Natural killer cell (primary cell): ENCODE results near the gene BATF. TPM values are rescaled to one million over a fixed set of nuclear protein-coding genes. Genes with fewer than 3 reads are reported as not detected.
"Not testable (repeated sequence)": the region's sequence is repeated elsewhere in the genome, so short reads cannot be mapped to it uniquely, and the experiment has no call there.

ENCODE experiments used
- ATAC-seq, 3 donors: fragments of 150-1000 bp in 2 of 3; fragments of 200-7000 bp in 1 of 3; cut with Tn5 transposase; 1 replicate in 1 of 3; 2 replicates in 2 of 3; pipeline ENCODE4 v1.10.0; 2021; ENCODE audit warnings: mild to moderate bottlenecking in 2 of 3, moderate library complexity in 2 of 3
- DNase-seq, 2 donors: peaks; one replicate each; pipeline versions ENCODE4 v3.0.0 to v3.0.0-alpha.2; 2013 to 2021; ENCODE audit warnings: mixed read lengths in 1 of 2
- H3K27ac ChIP-seq: one replicate; pipeline ENCODE4 v1.5.1; 2013; ENCODE audit warnings: mild to moderate bottlenecking, low read length
- H3K27me3 ChIP-seq: one replicate; pipeline ENCODE4 v1.6.1; 2013; ENCODE audit warnings: low read length; ENCODE audit not compliant: control insufficient read depth, insufficient read depth
- H3K36me3 ChIP-seq: one replicate; pipeline ENCODE4 v1.6.1; 2013; ENCODE audit warnings: low read length; ENCODE audit not compliant: control insufficient read depth, insufficient read depth
- H3K4me1 ChIP-seq: one replicate; pipeline ENCODE4 v1.6.1; 2013; ENCODE audit warnings: low read length; ENCODE audit not compliant: control insufficient read depth, insufficient read depth
- H3K4me3 ChIP-seq: one replicate; pipeline ENCODE4 v1.5.1; 2013; ENCODE audit warnings: low read length
- H3K9me3 ChIP-seq: one replicate; pipeline ENCODE4 v1.6.1; 2013; ENCODE audit warnings: low read length; ENCODE audit not compliant: control insufficient read depth, insufficient read depth
- H3K27ac Mint-ChIP-seq, 2 donors: one replicate each; pipeline ENCODE4 v1.8.0; 2022; ENCODE audit warnings: mild to moderate bottlenecking in 2 of 2, mixed read lengths in 2 of 2, moderate library complexity in 1 of 2
- H3K27me3 Mint-ChIP-seq, 2 donors: one replicate each; pipeline ENCODE4 v1.8.0; 2022; ENCODE audit warnings: low read depth in 2 of 2, mixed read lengths in 2 of 2
- H3K36me3 Mint-ChIP-seq: one replicate; pipeline ENCODE4 v1.8.0; 2022; ENCODE audit warnings: mixed read lengths
- H3K4me1 Mint-ChIP-seq, 2 donors: one replicate each; pipeline ENCODE4 v1.8.0; 2022; ENCODE audit warnings: mixed read lengths in 2 of 2
- H3K4me3 Mint-ChIP-seq: one replicate; pipeline ENCODE4 v1.8.0; 2022; ENCODE audit warnings: mild to moderate bottlenecking, moderate library complexity, mixed read lengths
- H3K9me3 Mint-ChIP-seq, 2 donors: one replicate each; pipeline ENCODE4 v1.8.0; 2022; ENCODE audit warnings: mixed read lengths in 2 of 2
- WGBS: methylation state at CpG from one replicate; pipeline ENCODE4 v1.1.7; 2013; ENCODE audit warnings: missing lambda C conversion rate; ENCODE audit not compliant: insufficient coverage; 5-methylcytosine and 5-hydroxymethylcytosine counted together
- intact Hi-C: fragments of 100-400 bp; cut with micrococcal nuclease; formaldehyde crosslinking; loops from one replicate; pipeline ENCODE4 v1.14.2; 2022
- total RNA-seq, 4 donors: library from RNA; stranded (reverse); fragments of 120-200 nt in 1 of 4; gene quantifications; one replicate each; pipeline versions ENCODE4 v1.2.3 to v1.2.4, GENCODE V29; 2013 to 2022
- TF ChIP-seq, protein P1 (sequence below): fragments of 200-600 bp; IDR thresholded peaks from one replicate; pipeline ENCODE4 v1.8.0; 2022; ENCODE audit warnings: antibody characterized with exemption

The BATF gene, protein sequence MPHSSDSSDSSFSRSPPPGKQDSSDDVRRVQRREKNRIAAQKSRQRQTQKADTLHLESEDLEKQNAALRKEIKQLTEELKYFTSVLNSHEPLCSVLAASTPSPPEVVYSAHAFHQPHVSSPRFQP
- 10 to 100 TPM; 12.6 to 32.5 (median 21.4) TPM for total RNA-seq
- 44.3 TPM for total RNA-seq (2013)

DNA sequence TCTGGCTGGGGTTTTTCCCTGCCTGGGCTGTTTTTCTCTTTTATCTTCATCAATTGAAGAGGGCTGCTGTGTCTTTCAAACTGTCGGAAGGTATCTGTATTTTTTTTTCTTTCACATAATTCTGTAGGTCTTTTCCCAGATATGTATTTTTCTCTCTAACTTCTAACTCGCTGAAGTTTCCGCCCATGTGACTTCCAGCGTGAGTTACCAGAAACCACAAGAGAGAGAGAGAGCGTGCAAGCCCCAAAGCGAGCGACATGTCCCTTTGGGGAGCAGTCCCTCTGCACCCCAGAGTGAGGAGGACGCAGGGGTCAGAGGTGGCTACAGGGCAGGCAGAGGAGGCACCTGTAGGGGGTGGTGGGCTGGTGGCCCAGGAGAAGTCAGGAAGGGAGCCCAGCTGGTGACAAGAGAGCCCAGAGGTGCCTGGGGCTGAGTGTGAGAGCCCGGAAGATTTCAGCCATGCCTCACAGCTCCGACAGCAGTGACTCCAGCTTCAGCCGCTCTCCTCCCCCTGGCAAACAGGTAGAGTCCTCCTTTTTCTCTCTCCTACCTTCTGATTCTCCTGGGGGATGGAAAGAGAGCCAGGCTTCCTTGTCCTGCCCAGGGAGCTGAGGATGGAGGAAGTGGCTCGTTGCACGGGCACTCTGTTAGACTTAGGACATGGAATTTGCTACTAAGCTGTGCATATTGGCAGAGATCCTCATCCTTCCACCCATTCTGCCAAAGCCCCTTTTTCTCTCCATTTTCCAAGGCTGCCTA lies at the start of gene BATF:
Gene BATF (plus strand): TSS at position 246 of the 759 bp plus-strand sequence. CDS start 214 bp downstream, at position 460.
- peak within 1 kb of the TSS; percentile 98 to 99 for H3K27ac Mint-ChIP-seq
- Histone ChIP-seq H3K27ac (peak within 1 kb of the TSS; percentile 86), H3K9me3 (no peaks in the 10 kb centered on the region), H3K27me3 (no peaks in the 10 kb centered on the region), H3K4me3 (peak within 1 kb of the TSS; percentile 71), H3K36me3 (peaks cover 14% of the 10 kb centered on the region), H3K4me1 (peaks cover 41% of the 10 kb centered on the region)
- intact Hi-C loops, result loop anchor here (2.0 to 5.0 kb wide), 2 partner anchors 20 to 35 kb away; no protein-coding TSS in a partner anchor
- H3K9me3 Mint-ChIP-seq, result no peaks in the 10 kb centered on the region
- ATAC-seq (peak; percentile 73 to 85 (median 82)), DNase-seq (peak; percentile 62 to 90)
- TF ChIP-seq, protein P1, sequence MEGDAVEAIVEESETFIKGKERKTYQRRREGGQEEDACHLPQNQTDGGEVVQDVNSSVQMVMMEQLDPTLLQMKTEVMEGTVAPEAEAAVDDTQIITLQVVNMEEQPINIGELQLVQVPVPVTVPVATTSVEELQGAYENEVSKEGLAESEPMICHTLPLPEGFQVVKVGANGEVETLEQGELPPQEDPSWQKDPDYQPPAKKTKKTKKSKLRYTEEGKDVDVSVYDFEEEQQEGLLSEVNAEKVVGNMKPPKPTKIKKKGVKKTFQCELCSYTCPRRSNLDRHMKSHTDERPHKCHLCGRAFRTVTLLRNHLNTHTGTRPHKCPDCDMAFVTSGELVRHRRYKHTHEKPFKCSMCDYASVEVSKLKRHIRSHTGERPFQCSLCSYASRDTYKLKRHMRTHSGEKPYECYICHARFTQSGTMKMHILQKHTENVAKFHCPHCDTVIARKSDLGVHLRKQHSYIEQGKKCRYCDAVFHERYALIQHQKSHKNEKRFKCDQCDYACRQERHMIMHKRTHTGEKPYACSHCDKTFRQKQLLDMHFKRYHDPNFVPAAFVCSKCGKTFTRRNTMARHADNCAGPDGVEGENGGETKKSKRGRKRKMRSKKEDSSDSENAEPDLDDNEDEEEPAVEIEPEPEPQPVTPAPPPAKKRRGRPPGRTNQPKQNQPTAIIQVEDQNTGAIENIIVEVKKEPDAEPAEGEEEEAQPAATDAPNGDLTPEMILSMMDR, result no peak
- 0% methylated on average over 12 of the region's 13 CpGs for WGBS
- peak within 1 kb of the TSS; percentile 100 for H3K4me3 Mint-ChIP-seq
- no peaks in the 10 kb centered on the region for H3K27me3 Mint-ChIP-seq
- H3K36me3 Mint-ChIP-seq, result peaks cover 2% of the 10 kb centered on the region
- peaks cover 60 to 64% of the 10 kb centered on the region in 2 donors for H3K4me1 Mint-ChIP-seq

DNA sequence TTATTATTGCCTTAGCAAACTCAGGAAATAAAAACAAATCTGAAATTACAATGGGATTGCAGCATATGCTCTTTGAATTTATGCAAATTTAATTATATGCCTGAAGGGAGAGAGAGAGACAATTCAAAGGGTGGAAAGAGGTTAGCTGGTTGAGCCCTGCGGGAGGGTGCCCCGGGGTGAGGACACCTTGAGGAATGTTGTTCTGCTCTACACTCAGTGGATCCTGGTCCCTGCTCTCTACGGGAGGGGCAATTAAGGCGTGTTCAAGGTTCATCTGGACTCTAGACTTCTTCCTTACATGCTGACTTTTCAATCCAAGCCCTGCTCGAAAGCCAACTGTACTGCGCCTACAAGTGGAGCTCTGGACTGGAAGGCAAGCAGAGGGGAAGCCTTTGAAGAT lies 48.1 kb upstream of the BATF start:
- DNase-seq, H3K27ac ChIP-seq, H3K9me3 Mint-ChIP-seq, H3K27me3 Mint-ChIP-seq, H3K4me1 Mint-ChIP-seq, H3K36me3 Mint-ChIP-seq, intact Hi-C loops, ATAC-seq, H3K27ac Mint-ChIP-seq, H3K4me3 Mint-ChIP-seq, H3K9me3 ChIP-seq, H3K36me3 ChIP-seq, H3K27me3 ChIP-seq, H3K4me3 ChIP-seq, H3K4me1 ChIP-seq: not testable (repeated sequence)
- 94% methylated on average over 6 of the region's 6 CpGs for WGBS

DNA sequence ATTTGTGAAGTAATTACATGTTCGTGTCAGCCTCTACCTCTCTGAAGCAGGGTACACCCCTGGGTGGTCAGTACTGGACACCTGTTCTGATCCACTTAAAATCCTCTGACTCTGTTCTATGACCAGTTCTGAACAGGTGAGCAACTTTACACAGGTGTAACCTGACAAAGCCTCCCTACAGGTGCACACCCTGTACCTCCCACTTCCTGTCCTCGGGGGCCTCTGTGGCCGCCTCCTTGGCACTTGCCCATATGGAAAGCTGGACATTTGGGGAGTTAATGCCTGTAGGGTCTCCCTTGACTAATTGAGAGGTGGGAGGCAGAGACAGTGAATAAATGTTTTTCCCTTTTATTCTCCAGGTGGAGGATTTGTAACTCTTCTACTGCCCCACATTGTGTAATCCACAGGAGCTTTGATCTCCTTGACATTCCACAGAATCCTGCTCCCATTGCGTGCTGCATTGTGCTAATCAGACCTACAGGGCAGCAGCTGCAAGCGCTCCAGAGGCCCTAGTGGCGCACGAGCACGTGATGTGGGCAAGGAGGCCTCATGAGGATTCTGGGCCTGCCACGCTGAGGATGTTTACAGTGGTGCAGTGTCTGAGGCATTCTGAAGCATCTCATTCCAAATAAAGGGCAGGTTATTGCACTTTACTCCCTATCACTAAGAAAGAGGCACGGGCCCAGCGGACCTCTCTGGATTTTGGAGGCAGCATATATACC lies 45.8 kb upstream of the BATF start:
- no peak for ATAC-seq
- no peaks in the 10 kb centered on the region for H3K9me3 Mint-ChIP-seq
- H3K4me1 Mint-ChIP-seq, result no peaks in the 10 kb centered on the region
- H3K4me3 Mint-ChIP-seq, result no peak overlapping the region
- TF ChIP-seq, protein P1, result no peak
- no peaks in the 10 kb centered on the region for H3K36me3 Mint-ChIP-seq
- WGBS, result 90% methylated on average over 9 of the region's 11 CpGs
- no peaks in the 10 kb centered on the region for H3K4me1 ChIP-seq
- H3K9me3 ChIP-seq, result no peaks in the 10 kb centered on the region
- no peak overlapping the region for H3K27ac ChIP-seq
- peaks cover 10 to 17% of the 10 kb centered on the region in 2 donors for H3K27me3 Mint-ChIP-seq
- DNase-seq, result no peak
- no peaks in the 10 kb centered on the region for H3K36me3 ChIP-seq
- H3K27me3 ChIP-seq, result no peaks in the 10 kb centered on the region
- no peak overlapping the region for H3K4me3 ChIP-seq
- no peak overlapping the region for H3K27ac Mint-ChIP-seq
- intact Hi-C loops, result no loop called here

DNA sequence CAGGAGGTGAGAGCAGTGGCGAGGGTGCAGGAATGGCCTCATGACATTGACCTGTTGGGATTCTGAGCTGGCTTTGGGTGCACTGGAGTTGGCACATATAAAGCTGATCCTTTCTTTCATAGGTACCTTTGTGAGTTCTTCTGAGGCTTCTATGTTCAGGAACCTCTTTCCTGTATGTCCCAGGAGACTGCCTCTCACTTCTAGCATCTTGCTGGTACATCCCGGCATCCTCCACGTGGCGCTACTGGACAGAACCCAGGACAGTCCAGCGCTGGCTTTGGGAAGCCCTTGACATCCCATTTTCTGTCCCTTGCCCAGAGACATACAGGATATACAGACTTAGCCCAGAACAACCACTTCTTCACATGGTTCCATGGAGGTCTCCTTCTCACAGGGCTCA lies 44.4 kb upstream of the BATF start:
- Histone ChIP-seq H3K9me3 (no peaks in the 10 kb centered on the region), H3K27ac (no peak overlapping the region), H3K4me3 (no peak overlapping the region), H3K27me3 (no peaks in the 10 kb centered on the region), H3K4me1 (no peaks in the 10 kb centered on the region), H3K36me3 (no peaks in the 10 kb centered on the region)
- TF ChIP-seq, protein P1, result no peak
- Mint-ChIP-seq H3K27ac (no peak overlapping the region), H3K4me1 (no peaks in the 10 kb centered on the region), H3K36me3 (no peaks in the 10 kb centered on the region), H3K9me3 (no peaks in the 10 kb centered on the region), H3K4me3 (no peak overlapping the region), H3K27me3 (peaks cover 8 to 17% of the 10 kb centered on the region in 2 donors)
- DNase-seq, result no peak
- intact Hi-C loops, result no loop called here
- 97% methylated on average over 5 of the region's 5 CpGs for WGBS
- no peak for ATAC-seq
